ENCODE measurements around the gene FXYD7.
"Not testable (repeated sequence)": the region's sequence is repeated elsewhere in the genome, so short reads cannot be mapped to it uniquely, and the experiment has no call there.

FXYD7 gene

GRCh38 chr19:35128398-35129057 lies 14.5 kb upstream of the FXYD7 start:
- no peak for DNase-seq

DNA sequence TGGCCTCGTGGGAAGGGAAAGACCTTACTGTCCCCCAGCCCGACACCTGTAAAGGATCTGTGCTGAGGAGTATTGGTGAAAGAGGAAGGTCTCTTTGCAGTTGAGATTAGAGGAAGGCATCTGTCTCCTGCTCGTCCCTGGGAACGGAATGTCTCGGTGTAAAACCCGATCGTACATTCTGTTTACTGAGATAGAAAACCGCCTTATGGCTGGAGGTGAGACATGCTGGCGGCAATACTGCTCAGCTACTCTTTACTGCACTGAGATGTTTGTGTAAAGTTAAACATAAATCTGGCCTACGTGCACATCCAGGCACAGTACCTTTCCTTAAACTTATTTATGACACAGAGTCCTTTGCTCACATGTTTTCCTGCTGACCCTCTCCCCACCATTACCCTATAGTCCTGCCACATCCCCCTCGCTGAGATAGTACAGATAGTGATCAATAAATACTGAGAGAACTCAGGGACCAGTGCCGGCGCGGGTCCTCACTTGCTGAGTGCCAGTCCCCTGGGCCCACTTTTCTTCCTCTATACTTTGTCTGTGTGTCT lies 13.3 kb upstream of the FXYD7 start:
- not testable (repeated sequence) for DNase-seq

GRCh38 chr19:35130761-35131720 lies 12.0 kb upstream of the FXYD7 start:
- DNase-seq: no peak

- DNase-seq: no peak
These were observed 10.8 kb upstream of the FXYD7 start for GRCh38 chr19:35132254-35132653.

DNA sequence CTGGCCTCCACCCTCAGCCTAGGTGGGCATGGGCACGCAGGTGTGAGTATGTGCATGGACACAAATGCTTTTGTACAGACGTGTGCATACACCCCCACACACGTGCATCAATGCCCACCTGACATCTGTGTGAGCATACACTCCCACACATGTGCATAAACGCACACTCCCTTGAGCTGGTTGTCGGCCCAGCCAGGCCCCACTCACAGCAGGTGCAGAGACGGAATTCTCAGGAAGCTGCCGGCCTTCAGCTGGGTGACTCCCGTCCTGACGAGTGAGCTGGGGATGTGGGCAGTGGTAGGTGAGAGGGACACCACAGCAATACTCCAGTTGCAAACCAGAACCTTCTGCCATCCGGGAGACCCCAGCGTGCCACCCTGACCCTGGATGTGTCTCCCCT lies 9.2 kb upstream of the FXYD7 start:
- no peak for DNase-seq

DNA sequence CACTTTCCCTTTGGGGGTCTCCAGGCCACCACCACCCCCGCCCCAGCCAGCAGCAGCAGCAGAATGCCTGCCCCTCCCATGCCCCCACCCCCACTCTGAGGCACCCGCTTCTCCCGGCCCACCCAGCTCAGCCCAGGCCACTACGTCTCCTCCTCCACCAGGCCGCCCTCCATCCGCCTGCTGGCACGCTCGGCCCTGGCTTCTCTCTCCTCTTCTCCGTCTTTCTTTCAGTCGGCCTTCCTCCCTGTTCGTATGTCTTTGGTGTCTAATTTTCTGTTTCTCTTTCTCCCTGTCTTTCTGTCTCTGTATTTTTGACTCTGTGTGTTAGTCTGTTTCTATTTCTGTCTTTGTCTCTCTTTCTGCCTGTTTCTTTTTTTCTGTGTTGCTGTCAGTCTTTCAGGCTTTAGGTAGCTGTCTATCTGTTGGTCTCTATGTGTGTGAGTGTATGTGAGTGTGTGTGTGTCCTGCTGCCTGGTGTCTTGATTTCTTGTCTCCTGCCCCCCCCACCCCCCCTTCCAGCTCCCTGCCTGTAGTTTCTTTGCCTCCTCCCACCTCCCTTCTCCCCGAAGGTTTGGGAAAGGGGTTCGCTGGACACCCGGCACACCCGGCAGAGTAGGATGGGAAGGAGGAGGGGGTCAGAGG lies 8.3 kb upstream of the FXYD7 start, which contains the start of gene LGI4:
Gene LGI4, minus strand, starts transcription at position 459 of the 642 bp plus-strand sequence. Its CDS starts 379 bp downstream, at position 80.
- DNase-seq: no peak

- DNase-seq: peak; percentile 66
These were observed 7.6 kb upstream of the FXYD7 start for GRCh38 chr19:35135389-35135909.

GRCh38 chr19:35136231-35136630 lies 6.8 kb upstream of the FXYD7 start:
- no peak for DNase-seq

GRCh38 chr19:35136977-35137702 lies 5.9 kb upstream of the FXYD7 start:
- no peak for DNase-seq

DNA sequence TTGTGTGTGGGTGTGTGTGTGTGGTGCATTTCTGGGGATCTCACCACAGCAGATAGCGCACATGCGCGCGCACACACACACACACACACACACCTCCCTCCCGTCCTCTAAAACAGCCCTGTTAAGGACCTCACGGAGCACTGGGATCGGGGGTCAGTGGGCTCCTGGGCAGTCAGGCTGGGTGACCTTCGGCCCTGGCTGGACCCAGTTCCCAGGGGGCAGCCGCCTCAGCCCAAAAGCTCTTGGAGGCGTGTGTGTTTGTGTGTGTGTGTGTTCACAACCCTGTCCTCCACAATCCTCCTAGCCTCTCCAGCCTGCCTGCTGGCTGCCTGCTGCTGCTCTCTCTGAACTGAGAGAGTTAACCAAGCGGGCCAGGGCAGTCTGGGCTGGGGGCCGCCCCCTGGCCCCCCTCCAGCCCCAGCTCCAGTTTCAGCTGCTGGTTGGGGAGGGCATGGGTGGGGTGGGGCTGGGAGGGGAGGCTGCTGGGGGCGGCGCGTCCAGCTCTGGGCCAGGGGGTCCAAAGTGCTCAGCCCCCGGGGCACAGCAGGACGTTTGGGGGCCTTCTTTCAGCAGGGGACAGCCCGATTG lies 4.7 kb upstream of the FXYD7 start, which contains the start of gene FXYD1:
Gene FXYD1, plus strand, starts transcription at position 520 of the 588 bp plus-strand sequence. CDS start 1,256 bp downstream, outside the sequence.
- DNase-seq: no peak

GRCh38 chr19:35140207-35140961 lies 2.7 kb upstream of the FXYD7 start:
- no peak for DNase-seq

GRCh38 chr19:35140962-35141836 lies 1.9 kb upstream of the FXYD7 start:
- peak; percentile 88 for DNase-seq

DNA sequence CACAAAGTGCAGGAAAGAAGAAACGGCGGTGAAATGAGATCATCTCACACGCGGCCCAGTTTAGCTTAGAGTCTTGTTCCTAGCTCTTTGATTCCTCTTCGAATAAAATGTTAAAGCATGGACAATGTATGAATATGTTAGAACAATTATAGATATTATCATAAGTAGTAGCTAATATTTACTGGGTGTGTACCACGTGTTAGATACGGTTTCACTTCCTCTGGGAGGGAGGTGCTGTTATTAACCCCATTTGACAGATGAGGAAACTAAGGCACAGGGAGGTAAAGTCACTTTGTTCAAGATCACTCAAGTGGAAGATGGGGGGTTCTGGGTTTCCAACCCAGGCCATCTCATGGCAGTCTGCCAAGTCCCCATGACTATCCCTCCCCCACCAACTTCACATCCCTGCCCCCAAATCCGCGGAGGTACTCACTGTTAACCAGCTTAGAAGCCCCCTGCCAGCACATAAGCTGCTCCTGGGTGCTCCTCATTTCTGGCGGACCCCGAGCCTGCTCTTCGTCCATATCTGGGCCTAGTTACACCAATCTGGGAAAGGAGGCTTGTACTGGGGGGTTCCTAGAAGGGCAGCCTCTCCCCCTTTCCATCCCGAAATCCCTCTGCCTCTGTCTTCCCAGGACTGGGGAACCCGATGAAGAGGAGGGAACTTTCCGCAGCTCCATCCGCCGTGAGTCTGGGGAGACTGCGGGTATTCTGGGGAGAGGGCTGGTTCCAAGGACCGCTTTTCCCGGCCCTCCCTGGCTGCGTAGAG lies 1.0 kb upstream of the FXYD7 start:
- DNase-seq: peak; percentile 32

DNA sequence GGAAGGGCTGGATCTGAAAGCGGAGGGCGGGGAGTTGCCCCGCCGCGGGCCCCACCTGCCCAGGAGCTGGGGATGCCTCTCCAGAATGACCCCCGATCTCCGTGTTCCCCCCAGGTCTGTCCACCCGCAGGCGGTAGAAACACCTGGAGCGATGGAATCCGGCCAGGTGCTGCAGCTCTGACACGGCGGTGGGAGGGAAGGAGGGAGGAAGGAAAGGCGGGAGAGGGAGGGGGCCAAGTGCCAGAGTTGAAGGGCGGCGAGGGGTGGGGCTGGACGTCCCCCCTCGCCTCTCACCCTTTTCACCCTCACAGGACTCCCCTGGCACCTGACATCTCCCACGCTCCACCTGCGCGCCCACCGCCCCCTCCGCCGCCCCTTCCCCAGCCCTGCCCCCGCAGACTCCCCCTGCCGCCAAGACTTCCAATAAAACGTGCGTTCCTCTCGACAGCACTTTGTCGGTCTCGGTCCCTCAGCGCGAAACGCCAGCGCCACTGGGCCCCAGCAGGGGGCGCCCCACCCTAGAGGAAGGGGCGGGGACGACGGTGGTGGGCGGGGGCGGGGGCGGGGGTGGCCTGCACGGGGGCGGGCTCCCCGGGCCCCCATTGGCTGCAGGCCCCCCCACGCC lies 337 bp upstream of the FXYD7 start:
- peak; percentile 29 for DNase-seq

GRCh38 chr19:35143818-35144217 lies 763 bp downstream of the FXYD7 start:
- DNase-seq: no peak

DNA sequence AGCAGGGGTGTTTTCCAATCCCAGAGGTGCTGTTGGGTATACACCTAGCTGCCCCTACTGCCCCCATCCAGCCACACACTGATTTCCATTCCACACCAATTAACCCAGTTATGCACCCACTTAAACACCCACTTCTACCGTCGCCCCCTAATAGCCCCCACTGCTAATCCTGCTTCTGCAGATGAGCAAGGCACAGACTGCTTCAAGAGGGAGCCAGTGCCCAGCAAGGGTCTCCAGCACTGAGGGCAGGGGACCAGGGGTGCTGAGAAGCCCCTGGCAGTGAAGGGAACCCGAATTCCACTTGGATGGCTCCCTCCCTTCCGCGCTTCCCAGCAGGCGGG lies 1.2 kb downstream of the FXYD7 start:
- DNase-seq: no peak

DNA sequence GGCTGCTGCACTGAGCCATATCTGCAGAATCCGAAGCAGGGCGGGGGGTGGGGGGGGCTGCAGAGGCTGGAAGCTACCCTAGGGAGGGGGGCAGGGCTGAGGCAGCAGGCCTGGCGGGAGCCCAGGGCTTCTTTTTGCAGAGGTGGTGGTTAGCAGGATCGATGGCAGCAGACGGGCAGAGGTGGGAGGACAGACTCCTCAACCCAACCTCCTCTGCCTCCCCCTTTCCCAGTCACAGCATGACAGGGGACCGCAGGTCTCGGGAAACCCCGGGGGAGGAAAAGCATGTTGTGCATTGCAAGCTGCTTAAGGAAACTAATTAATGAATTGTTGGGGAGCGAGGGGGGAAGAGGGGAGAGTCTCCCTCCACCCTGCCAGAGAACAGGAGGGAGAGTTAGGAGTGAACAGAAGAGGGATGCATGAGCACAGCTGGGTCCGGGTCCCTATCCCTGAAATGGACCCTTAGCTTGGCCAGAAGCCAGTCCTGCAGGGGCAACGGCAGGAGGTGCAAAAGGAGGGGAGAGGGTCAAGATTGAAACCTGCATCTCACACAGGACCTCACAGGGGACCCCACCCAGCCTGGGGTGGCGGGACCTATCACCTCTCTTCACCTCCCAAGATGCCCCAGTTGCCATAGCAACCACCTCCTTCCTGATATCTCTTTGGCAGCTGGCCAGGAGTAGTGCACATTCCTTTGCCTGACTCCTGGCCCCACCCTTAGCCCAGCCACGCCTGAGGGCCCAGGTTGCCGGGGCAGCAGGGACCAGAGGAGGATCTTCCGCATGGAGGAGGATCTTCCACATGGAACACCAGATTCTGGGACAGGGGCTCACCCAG lies 1.8 kb downstream of the FXYD7 start:
- no peak for DNase-seq
